Testis (tissue), 2 donors: ENCODE results near the gene FCAMR.

Source experiments
- CTCF ChIP-seq, 3 experiments: fragments of 450-650 bp in 2 of 3; fragments of 200-600 bp in 1 of 3; sonication (generic) in 1 of 3; IDR thresholded peaks; one replicate each; pipeline ENCODE4 v1.5.1; 2016 to 2019; ENCODE audit warnings: antibody characterized with exemption in 3 of 3, mild to moderate bottlenecking in 2 of 3, moderate library complexity in 1 of 3
- POLR2A ChIP-seq: fragments of 450-650 bp; IDR thresholded peaks from one replicate; pipeline ENCODE4 v1.6.1; 2017; ENCODE audit warnings: antibody characterized with exemption, mild to moderate bottlenecking, moderate library complexity

- no peak for TF ChIP-seq CTCF (IDR thresholded peaks at IDR 0.05)
- TF ChIP-seq POLR2A = no peak
Measured at GRCh38 chr1:206953626-206954025, 16.6 kb downstream of the FCAMR start.
